HEK293 (cell line): ENCODE data around the gene PSMF1.

ENCODE experiments used
- CTCF ChIP-seq: fragments of 450-650 bp; formaldehyde crosslinking; IDR thresholded peaks from 2 replicates; pipeline ENCODE4 v1.5.1; 2016; ENCODE audit warnings: missing biosample characterization, missing genetic modification characterization
- ZNF274 ChIP-seq, 2 experiments: fragments of 200-500 bp in 1 of 2; fragments of 450-650 bp in 1 of 2; sonication (Bioruptor generic) in 1 of 2; formaldehyde crosslinking in 1 of 2; IDR thresholded peaks; 2 replicates each; pipeline versions ENCODE4 v1.5.1 to v1.6.1; 2014 to 2016; ENCODE audit warnings: borderline replicate concordance in 1 of 2, inconsistent platforms in 1 of 2, low read length in 1 of 2, missing biosample characterization in 1 of 2, missing genetic modification characterization in 1 of 2
- TF ChIP-seq, protein P1 (sequence below): fragments of 450-650 bp; formaldehyde crosslinking; optimal IDR thresholded peaks from 2 replicates; pipeline ENCODE3; 2016; ENCODE audit warnings: missing biosample characterization, mild to moderate bottlenecking, missing genetic modification characterization

DNA sequence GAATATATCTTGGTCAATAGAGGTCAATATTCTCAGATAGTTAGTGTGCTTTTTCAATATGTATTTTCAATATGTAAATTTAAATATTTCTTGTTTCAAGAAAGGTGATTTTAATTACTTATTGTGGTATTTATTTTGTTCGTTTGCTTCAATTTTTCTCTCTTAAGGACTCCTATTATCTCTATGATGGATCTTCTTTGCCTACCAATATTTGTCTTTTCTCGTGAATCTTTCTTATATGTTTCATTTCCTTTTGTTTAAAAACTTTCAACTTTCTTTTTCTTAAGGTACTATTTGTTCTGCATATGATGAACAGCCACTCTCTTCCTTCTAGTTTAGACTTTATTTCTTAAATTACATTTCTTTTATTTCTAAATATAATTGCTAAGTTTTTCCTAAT lies 46.1 kb upstream of the PSMF1 start:
- TF ChIP-seq CTCF (tag by site-specific recombination) (no peak), ZNF274 (IDR thresholded peaks at IDR 0.05; ENCODE audit: low read length) (no peak), ZNF274 (tag by site-specific recombination; IDR thresholded peaks at IDR 0.05; ENCODE audit: borderline replicate concordance) (no peak)
- TF ChIP-seq, protein P1, sequence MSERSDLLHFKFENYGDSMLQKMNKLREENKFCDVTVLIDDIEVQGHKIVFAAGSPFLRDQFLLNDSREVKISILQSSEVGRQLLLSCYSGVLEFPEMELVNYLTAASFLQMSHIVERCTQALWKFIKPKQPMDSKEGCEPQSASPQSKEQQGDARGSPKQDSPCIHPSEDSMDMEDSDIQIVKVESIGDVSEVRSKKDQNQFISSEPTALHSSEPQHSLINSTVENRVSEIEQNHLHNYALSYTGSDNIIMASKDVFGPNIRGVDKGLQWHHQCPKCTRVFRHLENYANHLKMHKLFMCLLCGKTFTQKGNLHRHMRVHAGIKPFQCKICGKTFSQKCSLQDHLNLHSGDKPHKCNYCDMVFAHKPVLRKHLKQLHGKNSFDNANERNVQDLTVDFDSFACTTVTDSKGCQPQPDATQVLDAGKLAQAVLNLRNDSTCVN = no peak
